Thoracic aorta (tissue), 2 donors: ENCODE data around the gene ARHGAP33. TPM values are rescaled to one million over a fixed set of nuclear protein-coding genes. Genes with fewer than 3 reads are reported as not detected.
"Not testable (repeated sequence)": the region's sequence is repeated elsewhere in the genome, so short reads cannot be mapped to it uniquely, and the experiment has no call there.

ENCODE experiments used
- ATAC-seq: fragments of 150-250 bp; one replicate; pipeline ENCODE4 v1.8.0; 2017; ENCODE audit warnings: low read depth; ENCODE audit not compliant: insufficient number of reproducible peaks, low FRiP score
- DNase-seq: peaks from one replicate; pipeline ENCODE4 v3.0.0-alpha.2; 2020; ENCODE audit warnings: low spot score
- H3K27ac ChIP-seq, 2 donors: fragments of 200-600 bp; sonication (generic); 1 replicate in 1 of 2; 2 replicates in 1 of 2; pipeline ENCODE4 v1.5.1; 2016; ENCODE audit warnings: mild to moderate bottlenecking in 2 of 2, moderate library complexity in 2 of 2
- H3K27me3 ChIP-seq: fragments of 200-600 bp; sonication (generic); replicated peaks from 2 replicates; pipeline ENCODE4 v1.6.0; 2016; ENCODE audit warnings: mild to moderate bottlenecking; ENCODE audit not compliant: insufficient read depth
- H3K36me3 ChIP-seq: fragments of 200-600 bp; sonication (generic); one replicate; pipeline ENCODE4 v1.5.1; 2016
- H3K4me1 ChIP-seq, 2 donors: fragments of 200-600 bp; sonication (generic); 1 replicate in 1 of 2; 2 replicates in 1 of 2; pipeline versions ENCODE4 v1.5.1 to v1.6.0; 2016; ENCODE audit warnings: low read depth in 2 of 2, mild to moderate bottlenecking in 1 of 2; ENCODE audit not compliant: control insufficient read depth in 1 of 2
- H3K4me3 ChIP-seq: fragments of 200-600 bp; sonication (generic); 2 replicates; pipeline ENCODE4 v1.5.1; 2016; ENCODE audit warnings: mild to moderate bottlenecking
- H3K9me3 ChIP-seq: fragments of 200-600 bp; sonication (generic); 2 replicates; pipeline ENCODE4 v1.5.1; 2016
- CTCF ChIP-seq: fragments of 200-600 bp; sonication (generic); IDR thresholded peaks from one replicate; pipeline ENCODE4 v1.5.1; 2019; ENCODE audit warnings: antibody characterized with exemption
- total RNA-seq, 2 donors: library from RNA; depleted of rRNA; stranded (reverse); fragments of >200 nt; gene quantifications; one replicate each; pipeline versions ENCODE4 v1.1.0 to v1.2.3, GENCODE V29; 2016

The ARHGAP33 gene
- total RNA-seq, 2 donors from 2014 or later, result 15.4 to 30.7 TPM

GRCh38 chr19:35824150-35824549 lies 48.8 kb downstream of the ARHGAP33 start:
- Histone ChIP-seq H3K9me3 (no peaks in the 10 kb centered on the region), H3K4me3 (no peak overlapping the region), H3K27ac (no peak overlapping the region), H3K4me1 (no peaks in the 10 kb centered on the region), H3K36me3 (no peaks in the 10 kb centered on the region), H3K27me3 (no peaks in the 10 kb centered on the region)
- ATAC-seq, result no peak
- TF ChIP-seq CTCF, result no peak
- DNase-seq, result no peak

- Histone ChIP-seq H3K27me3 (no peaks in the 10 kb centered on the region), H3K4me1 (no peaks in the 10 kb centered on the region), H3K4me3 (no peak overlapping the region), H3K27ac (no peak overlapping the region), H3K36me3 (no peaks in the 10 kb centered on the region), H3K9me3 (no peaks in the 10 kb centered on the region)
- DNase-seq, result no peak
- no peak for ATAC-seq
- no peak for TF ChIP-seq CTCF
Measured at GRCh38 chr19:35828692-35829301, 53.4 kb downstream of the ARHGAP33 start.

- H3K4me3 ChIP-seq, result no peak overlapping the region
- no peak for DNase-seq
- no peaks in the 10 kb centered on the region for H3K4me1 ChIP-seq
- no peaks in the 10 kb centered on the region for H3K27me3 ChIP-seq
- no peak overlapping the region for H3K27ac ChIP-seq
- no peaks in the 10 kb centered on the region for H3K36me3 ChIP-seq
- no peak for TF ChIP-seq CTCF
- H3K9me3 ChIP-seq, result no peaks in the 10 kb centered on the region
- no peak for ATAC-seq
Measured at GRCh38 chr19:35830986-35831385, 55.6 kb downstream of the ARHGAP33 start.

- Histone ChIP-seq H3K36me3 (no peaks in the 10 kb centered on the region), H3K4me1 (no peaks in the 10 kb centered on the region), H3K4me3 (no peak overlapping the region), H3K9me3 (no peaks in the 10 kb centered on the region), H3K27ac (no peak overlapping the region), H3K27me3 (no peaks in the 10 kb centered on the region)
- TF ChIP-seq CTCF, result no peak
- DNase-seq, result no peak
- ATAC-seq, result no peak
Measured at GRCh38 chr19:35832054-35832453, 56.7 kb downstream of the ARHGAP33 start.

GRCh38 chr19:35833972-35834371 lies 58.6 kb downstream of the ARHGAP33 start:
- peaks cover 4% of the 10 kb centered on the region for H3K9me3 ChIP-seq
- DNase-seq (no peak), ATAC-seq (no peak)

GRCh38 chr19:35836096-35836495 lies 60.7 kb downstream of the ARHGAP33 start:
- not testable (repeated sequence) for H3K9me3 ChIP-seq, H3K27ac ChIP-seq, ATAC-seq, H3K36me3 ChIP-seq, H3K4me1 ChIP-seq, H3K4me3 ChIP-seq, H3K27me3 ChIP-seq, DNase-seq

More at GRCh38 chr19:35833972-35834371, 58.6 kb downstream of the ARHGAP33 start:
- no peak for TF ChIP-seq CTCF
- H3K27me3 ChIP-seq, result no peaks in the 10 kb centered on the region
- no peaks in the 10 kb centered on the region for H3K36me3 ChIP-seq
- no peak overlapping the region for H3K4me3 ChIP-seq
- no peaks in the 10 kb centered on the region for H3K4me1 ChIP-seq
- H3K27ac ChIP-seq, result no peak overlapping the region
